ENCODE data around the gene PIGZ. TPM values are rescaled to one million over a fixed set of nuclear protein-coding genes. Genes with fewer than 3 reads are reported as not detected.

The PIGZ gene
- total and polyA plus RNA-seq, 5 donors from 2014 or later: 0.34 to 0.47 (median 0.42) TPM; not detected in 1

DNA sequence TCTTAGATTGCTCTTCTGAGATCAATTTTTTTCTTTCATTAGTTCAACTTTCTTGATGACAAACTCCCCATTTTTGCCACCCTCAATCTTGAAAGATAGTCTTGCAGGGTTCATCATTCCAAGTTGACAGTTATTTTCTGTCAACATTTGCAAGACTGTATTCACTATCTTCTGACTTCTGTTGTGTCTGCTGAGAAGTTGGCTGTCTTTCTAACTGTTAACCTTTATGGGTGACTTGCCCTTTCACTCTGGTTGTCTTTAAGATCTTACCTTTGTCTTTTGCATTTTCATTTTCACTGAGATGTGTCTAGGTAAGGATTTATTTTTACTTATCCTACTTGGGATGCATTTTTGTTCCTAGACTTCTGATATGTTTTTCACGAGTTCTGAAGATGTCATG, 14.6 kb upstream of the PIGZ start:
- H3K36me3 Mint-ChIP-seq: no peaks in the 10 kb centered on the region

DNA sequence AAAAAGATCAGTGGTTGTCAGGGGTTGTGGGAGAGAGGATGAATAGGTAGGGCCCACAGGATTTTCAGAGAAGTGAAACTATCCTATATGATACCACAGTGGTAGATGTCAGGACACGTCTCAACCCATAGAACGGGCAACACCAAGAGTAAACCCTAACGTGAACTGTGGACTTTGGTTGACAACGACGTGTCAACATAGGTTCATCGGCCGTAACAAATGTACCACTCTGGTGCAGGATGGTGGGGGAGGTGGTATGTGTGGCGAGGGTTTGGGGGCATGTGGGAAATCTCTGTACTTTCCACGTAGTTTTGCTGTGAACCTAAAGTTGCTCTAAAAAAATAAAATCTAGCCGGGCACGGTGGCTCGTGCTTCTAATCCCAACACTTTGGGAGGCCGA, 13.0 kb upstream of the PIGZ start:
- H3K27ac Mint-ChIP-seq: no peak overlapping the region
- no peak for DNase-seq
- H3K9me3 Mint-ChIP-seq: peaks cover 0 to 11% (median 6%) of the 10 kb centered on the region in 7 donors

More for the DNA sequence above, 14.6 kb upstream of the PIGZ start:
- peaks cover 0 to 11% (median 6%) of the 10 kb centered on the region in 7 donors for H3K9me3 Mint-ChIP-seq
- DNase-seq (no peak), ATAC-seq (ENCODE audit: low read depth in 2 of 2) (no peak)
- H3K36me3 ChIP-seq (ENCODE audit: control insufficient read depth, insufficient read depth, low read length): no peaks in the 10 kb centered on the region
- peaks cover 10% of the 10 kb centered on the region for H3K27me3 ChIP-seq (ENCODE audit: control insufficient read depth, insufficient read depth, low read length)
- peaks cover 19% of the 10 kb centered on the region for H3K27me3 Mint-ChIP-seq
- no peak overlapping the region for H3K4me3 Mint-ChIP-seq
- H3K27ac ChIP-seq (ENCODE audit: insufficient read depth, low read length, poor library complexity, severe bottlenecking): no peak overlapping the region
- H3K4me1 Mint-ChIP-seq: peaks cover 0 to 8% (median 2%) of the 10 kb centered on the region in 4 donors
- H3K9me3 ChIP-seq (ENCODE audit: control insufficient read depth in 2 of 2, low read length in 2 of 2): peaks cover 4 to 11% of the 10 kb centered on the region in 2 experiments
- no peaks in the 10 kb centered on the region for H3K4me1 ChIP-seq (ENCODE audit: control insufficient read depth, insufficient read depth, low read length, poor library complexity, severe bottlenecking)
- H3K4me3 ChIP-seq (ENCODE audit: low read depth, low read length): no peak overlapping the region
- no peak overlapping the region for H3K27ac Mint-ChIP-seq

DNA sequence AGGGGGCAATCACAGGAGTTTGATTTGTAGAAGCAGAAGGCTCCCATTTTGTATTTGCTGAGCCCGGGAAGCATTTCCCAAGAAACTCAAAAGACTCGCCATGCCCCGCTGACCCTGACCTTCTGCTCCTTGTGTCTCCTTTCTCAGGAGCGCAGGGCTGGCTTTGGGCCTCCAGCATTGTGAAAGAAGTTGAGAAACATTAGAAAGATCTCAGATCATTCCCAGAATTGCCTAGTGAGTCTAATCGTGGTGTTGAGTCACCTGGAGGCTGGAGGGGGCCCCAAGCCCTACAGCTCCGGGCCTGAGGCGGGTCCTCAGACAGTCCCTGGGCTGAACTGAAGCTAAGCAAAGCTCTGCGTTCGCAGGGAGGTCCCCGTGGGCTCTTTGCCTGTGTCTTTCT, 10.9 kb upstream of the PIGZ start:
- H3K27me3 Mint-ChIP-seq: peaks cover 26% of the 10 kb centered on the region
- no peak overlapping the region for H3K4me3 Mint-ChIP-seq
- peaks cover 8% of the 10 kb centered on the region for H3K27me3 ChIP-seq (ENCODE audit: control insufficient read depth, insufficient read depth, low read length)
- no peaks in the 10 kb centered on the region for H3K36me3 Mint-ChIP-seq
- no peak overlapping the region for H3K27ac ChIP-seq (ENCODE audit: insufficient read depth, low read length, poor library complexity, severe bottlenecking)
- no peak for DNase-seq
- no peaks in the 10 kb centered on the region for H3K4me1 ChIP-seq (ENCODE audit: control insufficient read depth, insufficient read depth, low read length, poor library complexity, severe bottlenecking)
- H3K27ac Mint-ChIP-seq: no peak overlapping the region
- ATAC-seq (ENCODE audit: low read depth in 2 of 2): no peak
- H3K36me3 ChIP-seq (ENCODE audit: control insufficient read depth, insufficient read depth, low read length): no peaks in the 10 kb centered on the region
- H3K4me1 Mint-ChIP-seq: peaks cover 0 to 8% (median 2%) of the 10 kb centered on the region in 4 donors
- H3K4me3 ChIP-seq (ENCODE audit: low read depth, low read length): no peak overlapping the region
- peaks cover 4 to 11% of the 10 kb centered on the region in 2 experiments for H3K9me3 ChIP-seq (ENCODE audit: control insufficient read depth in 2 of 2, low read length in 2 of 2)
- H3K9me3 Mint-ChIP-seq: peaks cover 0 to 11% (median 6%) of the 10 kb centered on the region in 7 donors

More for the DNA sequence above, 13.0 kb upstream of the PIGZ start:
- H3K4me3 Mint-ChIP-seq: no peak overlapping the region
- H3K4me1 ChIP-seq (ENCODE audit: control insufficient read depth, insufficient read depth, low read length, poor library complexity, severe bottlenecking): no peaks in the 10 kb centered on the region
- peaks cover 19% of the 10 kb centered on the region for H3K27me3 Mint-ChIP-seq
- H3K9me3 ChIP-seq (ENCODE audit: control insufficient read depth in 2 of 2, low read length in 2 of 2): peaks cover 4 to 11% of the 10 kb centered on the region in 2 experiments
- no peak overlapping the region for H3K27ac ChIP-seq (ENCODE audit: insufficient read depth, low read length, poor library complexity, severe bottlenecking)
- H3K36me3 ChIP-seq (ENCODE audit: control insufficient read depth, insufficient read depth, low read length): no peaks in the 10 kb centered on the region
- no peaks in the 10 kb centered on the region for H3K36me3 Mint-ChIP-seq
- no peak overlapping the region for H3K4me3 ChIP-seq (ENCODE audit: low read depth, low read length)
- peaks cover 0 to 8% (median 2%) of the 10 kb centered on the region in 4 donors for H3K4me1 Mint-ChIP-seq
- H3K27me3 ChIP-seq (ENCODE audit: control insufficient read depth, insufficient read depth, low read length): peaks cover 10% of the 10 kb centered on the region
- ATAC-seq (ENCODE audit: low read depth in 2 of 2): no peak

DNA sequence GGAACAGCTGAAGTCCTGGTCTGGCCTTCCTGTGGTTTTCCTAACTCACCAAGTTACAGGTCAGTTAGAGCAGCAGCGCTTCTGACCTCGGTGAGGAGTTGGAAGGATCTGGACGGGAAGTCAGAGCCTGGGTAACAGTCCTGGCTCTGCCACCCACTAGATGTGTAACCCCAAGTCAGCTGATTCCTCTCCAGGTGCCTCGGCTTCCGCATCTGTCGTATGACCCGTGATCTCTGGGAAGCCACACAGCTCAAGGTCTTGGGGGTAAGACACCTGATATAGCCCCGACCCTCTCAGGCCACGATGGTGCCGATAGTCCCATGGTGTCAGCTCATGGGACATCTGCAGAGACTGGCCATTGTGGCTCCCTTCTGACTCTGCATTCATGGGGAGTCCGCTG, 8.3 kb upstream of the PIGZ start:
- no peak overlapping the region for H3K4me3 ChIP-seq (ENCODE audit: low read depth, low read length)
- H3K27me3 ChIP-seq (ENCODE audit: control insufficient read depth, insufficient read depth, low read length): peaks cover 2% of the 10 kb centered on the region
- H3K27ac ChIP-seq (ENCODE audit: insufficient read depth, low read length, poor library complexity, severe bottlenecking): no peak overlapping the region
- peaks cover 19% of the 10 kb centered on the region for H3K27me3 Mint-ChIP-seq
- no peaks in the 10 kb centered on the region for H3K36me3 Mint-ChIP-seq
- H3K27ac Mint-ChIP-seq: no peak overlapping the region
- H3K9me3 Mint-ChIP-seq: peaks cover 0 to 4% (median 0%) of the 10 kb centered on the region in 7 donors
- no peaks in the 10 kb centered on the region for H3K4me1 ChIP-seq (ENCODE audit: control insufficient read depth, insufficient read depth, low read length, poor library complexity, severe bottlenecking)
- peaks cover 0 to 8% (median 2%) of the 10 kb centered on the region in 4 donors for H3K4me1 Mint-ChIP-seq
- peak overlapping the region in 1 of 4 donors; percentile 12 for H3K4me3 Mint-ChIP-seq
- no peaks in the 10 kb centered on the region for H3K36me3 ChIP-seq (ENCODE audit: control insufficient read depth, insufficient read depth, low read length)
- ATAC-seq (ENCODE audit: low read depth in 2 of 2) (no peak), DNase-seq (no peak)
- no peaks in the 10 kb centered on the region for H3K9me3 ChIP-seq (ENCODE audit: control insufficient read depth in 2 of 2, low read length in 2 of 2)

DNA sequence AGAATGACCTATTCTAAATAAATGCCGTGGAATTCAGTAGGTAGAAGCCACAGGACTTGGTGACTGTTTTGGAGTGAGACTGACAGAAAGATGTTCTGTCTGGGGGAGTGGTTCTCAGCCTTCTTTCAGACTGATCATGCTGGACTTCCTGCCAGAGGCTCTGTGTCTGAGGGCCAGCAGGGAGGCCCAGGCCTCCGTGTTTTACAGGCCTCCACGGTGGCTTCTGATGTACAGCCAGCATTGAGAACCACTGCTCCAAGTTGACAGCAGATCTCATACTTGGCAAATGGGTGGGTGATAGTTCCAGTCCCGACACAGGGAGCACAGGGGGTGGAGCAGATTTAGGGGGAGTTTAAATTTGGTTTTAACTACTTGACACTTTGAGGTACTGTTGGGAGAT, 6.7 kb upstream of the PIGZ start:
- Histone ChIP-seq H3K27me3 (ENCODE audit: control insufficient read depth, insufficient read depth, low read length) (peaks cover 3% of the 10 kb centered on the region), H3K27ac (ENCODE audit: insufficient read depth, low read length, poor library complexity, severe bottlenecking) (no peak overlapping the region), H3K9me3 (ENCODE audit: control insufficient read depth in 2 of 2, low read length in 2 of 2) (no peaks in the 10 kb centered on the region), H3K36me3 (ENCODE audit: control insufficient read depth, insufficient read depth, low read length) (no peaks in the 10 kb centered on the region), H3K4me3 (ENCODE audit: low read depth, low read length) (no peak overlapping the region), H3K4me1 (ENCODE audit: control insufficient read depth, insufficient read depth, low read length, poor library complexity, severe bottlenecking) (no peaks in the 10 kb centered on the region)
- Mint-ChIP-seq H3K4me1 (peaks cover 0 to 11% (median 4%) of the 10 kb centered on the region in 4 donors), H3K27me3 (peaks cover 14% of the 10 kb centered on the region), H3K9me3 (no peaks in the 10 kb centered on the region), H3K27ac (no peak overlapping the region), H3K4me3 (no peak overlapping the region), H3K36me3 (no peaks in the 10 kb centered on the region)
- no peak for DNase-seq
- no peak for ATAC-seq (ENCODE audit: low read depth in 2 of 2)

DNA sequence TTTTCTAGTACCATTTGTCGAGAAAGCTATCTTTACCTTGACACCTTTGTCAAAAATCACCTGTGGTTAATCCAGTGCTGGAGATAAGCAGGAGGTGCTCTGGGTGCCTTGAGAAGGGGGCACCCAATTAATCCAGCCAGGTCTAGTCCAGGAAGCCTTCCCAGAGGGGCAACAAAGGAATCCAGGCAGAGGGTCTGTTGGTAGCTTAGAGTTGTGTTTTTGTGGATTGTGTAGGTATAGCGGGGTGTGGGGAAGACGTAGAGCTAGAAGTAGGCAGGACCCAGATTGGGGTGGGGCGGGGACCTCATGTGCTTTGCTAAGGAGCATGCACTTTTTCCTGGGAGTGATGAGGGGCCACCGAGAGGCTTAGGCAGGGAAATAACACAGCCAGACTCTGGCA, 6.0 kb upstream of the PIGZ start:
- H3K9me3 Mint-ChIP-seq: no peaks in the 10 kb centered on the region
- H3K27ac Mint-ChIP-seq: no peak overlapping the region
- peak overlapping the region in 1 of 4 donors; percentile 27 for H3K4me3 Mint-ChIP-seq
- ATAC-seq (ENCODE audit: low read depth in 2 of 2) (no peak), DNase-seq (no peak)
- H3K4me1 ChIP-seq (ENCODE audit: control insufficient read depth, insufficient read depth, low read length, poor library complexity, severe bottlenecking): peaks cover 3% of the 10 kb centered on the region
- H3K27ac ChIP-seq (ENCODE audit: insufficient read depth, low read length, poor library complexity, severe bottlenecking): no peak overlapping the region
- peaks cover 0 to 14% (median 5%) of the 10 kb centered on the region in 4 donors for H3K4me1 Mint-ChIP-seq
- no peaks in the 10 kb centered on the region for H3K36me3 ChIP-seq (ENCODE audit: control insufficient read depth, insufficient read depth, low read length)
- H3K27me3 ChIP-seq (ENCODE audit: control insufficient read depth, insufficient read depth, low read length): peaks cover 3% of the 10 kb centered on the region
- H3K27me3 Mint-ChIP-seq: peaks cover 13% of the 10 kb centered on the region
- no peaks in the 10 kb centered on the region for H3K9me3 ChIP-seq (ENCODE audit: control insufficient read depth in 2 of 2, low read length in 2 of 2)
- H3K4me3 ChIP-seq (ENCODE audit: low read depth, low read length): no peak overlapping the region
- no peaks in the 10 kb centered on the region for H3K36me3 Mint-ChIP-seq

DNA sequence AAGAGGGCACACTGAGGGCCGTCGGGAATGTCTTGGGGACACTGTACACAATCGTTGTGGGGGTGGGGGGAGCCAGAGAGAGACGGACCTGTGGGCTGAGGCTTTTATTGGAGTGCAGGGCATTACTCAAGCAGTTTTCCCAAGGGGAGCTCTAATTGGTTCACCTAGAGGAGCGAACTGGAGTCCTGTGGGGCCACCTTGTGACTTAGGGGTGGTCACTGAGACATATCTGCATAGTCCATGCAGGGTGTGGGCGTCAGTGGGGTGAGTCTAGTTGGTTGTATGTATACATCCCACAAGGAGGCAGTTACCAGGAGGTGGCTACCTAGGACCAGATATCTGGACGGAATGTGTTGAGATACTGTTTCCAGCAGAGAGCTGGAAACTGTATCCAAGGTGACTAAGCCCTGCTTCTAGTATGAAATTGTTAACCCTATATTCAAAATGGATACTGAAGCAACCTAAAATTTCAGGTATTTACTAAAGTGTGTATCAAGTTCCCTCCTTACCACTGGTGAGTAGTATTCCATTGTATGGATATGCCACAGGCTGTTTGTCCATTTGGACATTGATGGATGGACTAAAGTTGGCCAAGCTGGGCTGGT, 2.6 kb upstream of the PIGZ start:
- Mint-ChIP-seq H3K36me3 (no peaks in the 10 kb centered on the region), H3K27me3 (peaks cover 20% of the 10 kb centered on the region), H3K4me1 (peaks cover 0 to 18% (median 3%) of the 10 kb centered on the region in 4 donors), H3K4me3 (peak overlapping the region in 3 of 4 donors; percentile 28 to 89 (median 85)), H3K27ac (no peak overlapping the region), H3K9me3 (no peaks in the 10 kb centered on the region)
- H3K36me3 ChIP-seq (ENCODE audit: control insufficient read depth, insufficient read depth, low read length): no peaks in the 10 kb centered on the region
- H3K9me3 ChIP-seq (ENCODE audit: control insufficient read depth in 2 of 2, low read length in 2 of 2): no peaks in the 10 kb centered on the region
- peaks cover 11% of the 10 kb centered on the region for H3K4me1 ChIP-seq (ENCODE audit: control insufficient read depth, insufficient read depth, low read length, poor library complexity, severe bottlenecking)
- H3K27me3 ChIP-seq (ENCODE audit: control insufficient read depth, insufficient read depth, low read length): peaks cover 3% of the 10 kb centered on the region
- DNase-seq (no peak), ATAC-seq (ENCODE audit: low read depth in 2 of 2) (no peak)
- no peak overlapping the region for H3K4me3 ChIP-seq (ENCODE audit: low read depth, low read length)
- no peak overlapping the region for H3K27ac ChIP-seq (ENCODE audit: insufficient read depth, low read length, poor library complexity, severe bottlenecking)

DNA sequence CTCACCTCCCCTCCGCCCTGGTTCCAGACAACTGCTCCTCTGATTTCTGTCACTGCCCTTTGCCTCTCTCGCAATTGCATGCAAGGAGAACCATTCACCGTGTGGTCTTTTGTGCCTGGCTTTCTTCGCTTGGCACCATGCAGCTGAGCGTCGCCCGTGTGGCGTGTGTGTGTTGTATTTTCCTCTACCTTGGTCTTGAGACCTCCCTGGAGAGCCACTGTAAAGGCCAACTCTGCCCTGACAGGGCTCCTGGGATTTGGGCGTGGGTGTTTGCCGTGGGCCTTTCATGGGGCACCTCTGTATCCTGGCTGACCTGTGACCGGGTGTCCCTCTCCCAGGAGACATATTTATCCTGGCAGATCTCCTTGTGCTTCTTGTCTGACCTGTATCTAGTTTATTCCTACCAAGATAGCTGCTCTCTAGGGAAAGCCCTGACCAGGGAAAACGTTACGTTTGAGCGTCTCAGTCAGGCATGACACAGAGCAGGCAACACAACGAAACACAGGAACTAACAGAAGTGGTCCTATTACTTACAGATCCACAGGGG, 2.0 kb upstream of the PIGZ start:
- H3K4me1 Mint-ChIP-seq: peaks cover 0 to 18% (median 3%) of the 10 kb centered on the region in 4 donors
- peak overlapping the region in 1 of 3 donors; percentile 20 for H3K27ac Mint-ChIP-seq
- Histone ChIP-seq H3K36me3 (ENCODE audit: control insufficient read depth, insufficient read depth, low read length) (no peaks in the 10 kb centered on the region), H3K27ac (ENCODE audit: insufficient read depth, low read length, poor library complexity, severe bottlenecking) (no peak overlapping the region), H3K4me1 (ENCODE audit: control insufficient read depth, insufficient read depth, low read length, poor library complexity, severe bottlenecking) (peaks cover 11% of the 10 kb centered on the region), H3K4me3 (ENCODE audit: low read depth, low read length) (no peak overlapping the region), H3K9me3 (ENCODE audit: control insufficient read depth in 2 of 2, low read length in 2 of 2) (no peaks in the 10 kb centered on the region), H3K27me3 (ENCODE audit: control insufficient read depth, insufficient read depth, low read length) (peaks cover 3% of the 10 kb centered on the region)
- no peak for DNase-seq
- ATAC-seq (ENCODE audit: low read depth in 2 of 2): no peak
- H3K36me3 Mint-ChIP-seq: no peaks in the 10 kb centered on the region
- H3K27me3 Mint-ChIP-seq: peaks cover 16% of the 10 kb centered on the region
- H3K4me3 Mint-ChIP-seq: peak overlapping the region; percentile 83 to 96 (median 87)
- no peaks in the 10 kb centered on the region for H3K9me3 Mint-ChIP-seq
